ENCODE measurements around the gene ASS1.

The ASS1 gene

GRCh38 chr9:130476151-130476730 is 31.5 kb downstream of the ASS1 start:
- Histone ChIP-seq H3K23ac (ENCODE audit: low read length in 2 of 2) (no peak overlapping the region), H2BK12ac (ENCODE audit: low read length in 2 of 2) (no peak overlapping the region), H3K36me3 (ENCODE audit: control insufficient read depth in 1 of 2, insufficient read depth in 2 of 2, low read depth in 1 of 2, low read length in 2 of 2) (peaks cover 47 to 92% of the 10 kb centered on the region in 2 experiments), H3K4me1 (ENCODE audit: control insufficient read depth, insufficient read depth, low read depth, low read length) (no peaks in the 10 kb centered on the region), H2AFZ (ENCODE audit: low read depth, low read length) (no peak overlapping the region), H2BK5ac (ENCODE audit: low read depth, low read length, poor library complexity, severe bottlenecking) (no peak overlapping the region), H3K27ac (ENCODE audit: low read length, poor library complexity, severe bottlenecking) (no peak overlapping the region), H3K9ac (ENCODE audit: low read length) (no peak overlapping the region), H3K4ac (ENCODE audit: low read depth in 1 of 2, low read length in 2 of 2) (no peak overlapping the region), H2BK15ac (ENCODE audit: low read depth, poor library complexity, severe bottlenecking) (no peak overlapping the region), H3K79me1 (replicated peaks; ENCODE audit: low read length, poor library complexity, severe bottlenecking) (no peaks in the 10 kb centered on the region), H3K4me2 (ENCODE audit: low read length, poor library complexity, severe bottlenecking) (no peak overlapping the region), H3K4me3 (ENCODE audit: insufficient read depth in 1 of 2, low read depth in 1 of 2, low read length in 2 of 2) (no peak overlapping the region), H2AK5ac (ENCODE audit: low read length, severe bottlenecking) (no peak overlapping the region), H4K8ac (ENCODE audit: low read length) (no peak overlapping the region), H4K91ac (ENCODE audit: low read length) (no peak overlapping the region), H2BK120ac (ENCODE audit: low read depth, low read length) (no peak overlapping the region), H3K18ac (ENCODE audit: low read depth in 1 of 2, low read length in 2 of 2) (no peak overlapping the region), H3K14ac (ENCODE audit: low read length in 2 of 2) (no peak overlapping the region), H3K27me3 (ENCODE audit: control insufficient read depth in 1 of 2, insufficient read depth in 1 of 2, low read length in 2 of 2) (no peaks in the 10 kb centered on the region), H3K9me3 (ENCODE audit: control insufficient read depth, low read length) (no peaks in the 10 kb centered on the region)
- DNase-seq = no peak
- 86% methylated on average over 12 of the region's 21 CpGs for WGBS

- H2BK12ac ChIP-seq (ENCODE audit: low read length in 2 of 2) = no peak overlapping the region
- H3K4me3 ChIP-seq (ENCODE audit: insufficient read depth in 1 of 2, low read depth in 1 of 2, low read length in 2 of 2) = no peak overlapping the region
- H3K4me2 ChIP-seq (ENCODE audit: low read length, poor library complexity, severe bottlenecking) = no peak overlapping the region
- no peak overlapping the region for H3K9ac ChIP-seq (ENCODE audit: low read length)
- no peak overlapping the region for H3K14ac ChIP-seq (ENCODE audit: low read length in 2 of 2)
- H3K79me1 ChIP-seq (replicated peaks; ENCODE audit: low read length, poor library complexity, severe bottlenecking) = no peaks in the 10 kb centered on the region
- H3K36me3 ChIP-seq (ENCODE audit: control insufficient read depth in 1 of 2, insufficient read depth in 2 of 2, low read depth in 1 of 2, low read length in 2 of 2) = peaks cover 49 to 91% of the 10 kb centered on the region in 2 experiments
- 88% methylated on average over 12 of the region's 12 CpGs for WGBS
- H3K27ac ChIP-seq (ENCODE audit: low read length, poor library complexity, severe bottlenecking) = no peak overlapping the region
- no peak overlapping the region for H3K4ac ChIP-seq (ENCODE audit: low read depth in 1 of 2, low read length in 2 of 2)
- H3K18ac ChIP-seq (ENCODE audit: low read depth in 1 of 2, low read length in 2 of 2) = no peak overlapping the region
- no peak overlapping the region for H2BK120ac ChIP-seq (ENCODE audit: low read depth, low read length)
- H3K4me1 ChIP-seq (ENCODE audit: control insufficient read depth, insufficient read depth, low read depth, low read length) = no peaks in the 10 kb centered on the region
- H4K8ac ChIP-seq (ENCODE audit: low read length) = no peak overlapping the region
- no peak overlapping the region for H2AK5ac ChIP-seq (ENCODE audit: low read length, severe bottlenecking)
- no peak for DNase-seq
- H2BK15ac ChIP-seq (ENCODE audit: low read depth, poor library complexity, severe bottlenecking) = no peak overlapping the region
- no peak overlapping the region for H2BK5ac ChIP-seq (ENCODE audit: low read depth, low read length, poor library complexity, severe bottlenecking)
- no peaks in the 10 kb centered on the region for H3K27me3 ChIP-seq (ENCODE audit: control insufficient read depth in 1 of 2, insufficient read depth in 1 of 2, low read length in 2 of 2)
- no peak overlapping the region for H2AFZ ChIP-seq (ENCODE audit: low read depth, low read length)
- H4K91ac ChIP-seq (ENCODE audit: low read length) = no peak overlapping the region
- H3K9me3 ChIP-seq (ENCODE audit: control insufficient read depth, low read length) = no peaks in the 10 kb centered on the region
- no peak overlapping the region for H3K23ac ChIP-seq (ENCODE audit: low read length in 2 of 2)
Observed at GRCh38 chr9:130477564-130477963, 32.8 kb downstream of the ASS1 start.

- DNase-seq = no peak
- no peak overlapping the region for H2BK5ac ChIP-seq (ENCODE audit: low read depth, low read length, poor library complexity, severe bottlenecking)
- WGBS = 89% methylated on average over 5 of the region's 9 CpGs
Observed at GRCh38 chr9:130478152-130478551, 33.4 kb downstream of the ASS1 start.

GRCh38 chr9:130478736-130479575 is 34.2 kb downstream of the ASS1 start:
- no peak overlapping the region for H4K91ac ChIP-seq (ENCODE audit: low read length)
- H3K36me3 ChIP-seq (ENCODE audit: control insufficient read depth in 1 of 2, insufficient read depth in 2 of 2, low read depth in 1 of 2, low read length in 2 of 2) = peaks cover 47 to 86% of the 10 kb centered on the region in 2 experiments
- H3K9ac ChIP-seq (ENCODE audit: low read length) = no peak overlapping the region
- no peak overlapping the region for H3K18ac ChIP-seq (ENCODE audit: low read depth in 1 of 2, low read length in 2 of 2)
- no peak overlapping the region for H2AFZ ChIP-seq (ENCODE audit: low read depth, low read length)
- H3K23ac ChIP-seq (ENCODE audit: low read length in 2 of 2) = no peak overlapping the region
- DNase-seq = no peak
- no peak overlapping the region for H2AK5ac ChIP-seq (ENCODE audit: low read length, severe bottlenecking)
- H3K27me3 ChIP-seq (ENCODE audit: control insufficient read depth in 1 of 2, insufficient read depth in 1 of 2, low read length in 2 of 2) = no peaks in the 10 kb centered on the region
- no peak overlapping the region for H2BK120ac ChIP-seq (ENCODE audit: low read depth, low read length)
- 90% methylated on average over 35 of the region's 35 CpGs for WGBS
- no peak overlapping the region for H4K8ac ChIP-seq (ENCODE audit: low read length)
- peaks cover under 1% of the 10 kb centered on the region for H3K79me1 ChIP-seq (replicated peaks; ENCODE audit: low read length, poor library complexity, severe bottlenecking)
- H3K27ac ChIP-seq (ENCODE audit: low read length, poor library complexity, severe bottlenecking) = no peak overlapping the region
- no peak overlapping the region for H3K4ac ChIP-seq (ENCODE audit: low read depth in 1 of 2, low read length in 2 of 2)
- no peaks in the 10 kb centered on the region for H3K4me1 ChIP-seq (ENCODE audit: control insufficient read depth, insufficient read depth, low read depth, low read length)
- H3K4me2 ChIP-seq (ENCODE audit: low read length, poor library complexity, severe bottlenecking) = peak overlapping the region; percentile 4
- H3K9me3 ChIP-seq (ENCODE audit: control insufficient read depth, low read length) = no peaks in the 10 kb centered on the region
- H2BK5ac ChIP-seq (ENCODE audit: low read depth, low read length, poor library complexity, severe bottlenecking) = no peak overlapping the region
- H2BK12ac ChIP-seq (ENCODE audit: low read length in 2 of 2) = no peak overlapping the region
- no peak overlapping the region for H3K4me3 ChIP-seq (ENCODE audit: insufficient read depth in 1 of 2, low read depth in 1 of 2, low read length in 2 of 2)
- no peak overlapping the region for H3K14ac ChIP-seq (ENCODE audit: low read length in 2 of 2)
- H2BK15ac ChIP-seq (ENCODE audit: low read depth, poor library complexity, severe bottlenecking) = no peak overlapping the region

More at GRCh38 chr9:130478152-130478551, 33.4 kb downstream of the ASS1 start:
- Histone ChIP-seq H4K91ac (ENCODE audit: low read length) (no peak overlapping the region), H2BK12ac (ENCODE audit: low read length in 2 of 2) (no peak overlapping the region), H3K27ac (ENCODE audit: low read length, poor library complexity, severe bottlenecking) (no peak overlapping the region), H4K8ac (ENCODE audit: low read length) (no peak overlapping the region), H3K36me3 (ENCODE audit: control insufficient read depth in 1 of 2, insufficient read depth in 2 of 2, low read depth in 1 of 2, low read length in 2 of 2) (peaks cover 45 to 85% of the 10 kb centered on the region in 2 experiments), H3K79me1 (replicated peaks; ENCODE audit: low read length, poor library complexity, severe bottlenecking) (no peaks in the 10 kb centered on the region), H3K18ac (ENCODE audit: low read depth in 1 of 2, low read length in 2 of 2) (no peak overlapping the region), H3K9ac (ENCODE audit: low read length) (no peak overlapping the region), H3K27me3 (ENCODE audit: control insufficient read depth in 1 of 2, insufficient read depth in 1 of 2, low read length in 2 of 2) (no peaks in the 10 kb centered on the region), H2BK15ac (ENCODE audit: low read depth, poor library complexity, severe bottlenecking) (no peak overlapping the region), H3K4ac (ENCODE audit: low read depth in 1 of 2, low read length in 2 of 2) (no peak overlapping the region), H3K23ac (ENCODE audit: low read length in 2 of 2) (no peak overlapping the region), H2BK120ac (ENCODE audit: low read depth, low read length) (no peak overlapping the region), H2AK5ac (ENCODE audit: low read length, severe bottlenecking) (no peak overlapping the region), H3K4me1 (ENCODE audit: control insufficient read depth, insufficient read depth, low read depth, low read length) (no peaks in the 10 kb centered on the region), H3K4me2 (ENCODE audit: low read length, poor library complexity, severe bottlenecking) (no peak overlapping the region), H3K9me3 (ENCODE audit: control insufficient read depth, low read length) (no peaks in the 10 kb centered on the region), H3K4me3 (ENCODE audit: insufficient read depth in 1 of 2, low read depth in 1 of 2, low read length in 2 of 2) (no peak overlapping the region), H3K14ac (ENCODE audit: low read length in 2 of 2) (no peak overlapping the region), H2AFZ (ENCODE audit: low read depth, low read length) (no peak overlapping the region)
